22Rv1 (cell line): Measurements from ENCODE around the gene HNF1B.

Source experiments
- ZFX ChIP-seq: fragments of 450-650 bp; IDR thresholded peaks from 2 replicates; pipeline ENCODE4 v1.6.1; 2017; ENCODE audit warnings: antibody characterized with exemption, borderline replicate concordance
- TF ChIP-seq, protein P1 (sequence below): fragments of 450-650 bp; IDR thresholded peaks from 2 replicates; pipeline ENCODE4 v1.5.1; 2017; ENCODE audit warnings: mild to moderate bottlenecking

DNA sequence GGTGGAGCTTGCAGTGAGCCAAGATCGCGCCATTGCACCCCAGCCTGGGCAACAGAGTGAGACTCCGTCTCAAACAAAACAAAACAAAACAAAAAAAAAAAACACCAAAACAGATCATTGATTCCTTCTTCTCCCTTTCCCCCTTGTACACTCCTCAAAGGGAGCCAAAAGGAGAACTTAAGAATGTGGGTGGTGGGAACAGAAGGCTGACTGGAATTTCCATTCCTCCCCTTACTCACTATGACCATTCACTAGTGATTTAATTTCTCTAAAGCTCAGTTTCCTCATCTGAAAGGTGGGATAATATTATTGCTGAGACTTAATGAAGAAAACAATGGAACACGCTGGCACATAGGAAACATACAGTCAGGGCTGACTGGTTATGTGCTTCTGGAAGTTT, 17.1 kb upstream of the HNF1B start:
- TF ChIP-seq, protein P1, sequence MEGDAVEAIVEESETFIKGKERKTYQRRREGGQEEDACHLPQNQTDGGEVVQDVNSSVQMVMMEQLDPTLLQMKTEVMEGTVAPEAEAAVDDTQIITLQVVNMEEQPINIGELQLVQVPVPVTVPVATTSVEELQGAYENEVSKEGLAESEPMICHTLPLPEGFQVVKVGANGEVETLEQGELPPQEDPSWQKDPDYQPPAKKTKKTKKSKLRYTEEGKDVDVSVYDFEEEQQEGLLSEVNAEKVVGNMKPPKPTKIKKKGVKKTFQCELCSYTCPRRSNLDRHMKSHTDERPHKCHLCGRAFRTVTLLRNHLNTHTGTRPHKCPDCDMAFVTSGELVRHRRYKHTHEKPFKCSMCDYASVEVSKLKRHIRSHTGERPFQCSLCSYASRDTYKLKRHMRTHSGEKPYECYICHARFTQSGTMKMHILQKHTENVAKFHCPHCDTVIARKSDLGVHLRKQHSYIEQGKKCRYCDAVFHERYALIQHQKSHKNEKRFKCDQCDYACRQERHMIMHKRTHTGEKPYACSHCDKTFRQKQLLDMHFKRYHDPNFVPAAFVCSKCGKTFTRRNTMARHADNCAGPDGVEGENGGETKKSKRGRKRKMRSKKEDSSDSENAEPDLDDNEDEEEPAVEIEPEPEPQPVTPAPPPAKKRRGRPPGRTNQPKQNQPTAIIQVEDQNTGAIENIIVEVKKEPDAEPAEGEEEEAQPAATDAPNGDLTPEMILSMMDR, result no peak
- no peak for TF ChIP-seq ZFX
